ENCODE results near the gene ESYT3.
"Not testable (repeated sequence)": the region's sequence is repeated elsewhere in the genome, so short reads cannot be mapped to it uniquely, and the experiment has no call there.

The ESYT3 gene

DNA sequence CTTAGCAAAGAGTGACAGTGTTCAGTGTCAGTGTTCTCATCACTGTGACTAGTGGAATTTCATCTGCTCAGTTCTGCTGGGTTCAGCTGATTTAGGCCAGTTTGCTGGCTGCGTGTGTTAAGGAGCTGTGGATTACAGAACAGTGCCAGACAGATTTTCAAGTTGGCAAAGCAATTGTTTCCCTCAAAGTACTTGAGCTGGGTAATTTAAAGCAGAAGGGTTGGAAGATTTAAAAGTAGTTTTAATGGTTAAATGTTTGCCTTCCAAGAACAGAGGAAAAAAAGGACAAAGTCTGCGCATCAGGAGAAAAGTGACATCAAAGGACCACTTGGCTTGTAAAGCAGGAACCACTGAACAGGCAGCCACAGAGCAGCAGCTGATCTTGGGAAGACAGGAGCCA lies 8.7 kb downstream of the ESYT3 start:
- DNase-seq, result no peak

DNA sequence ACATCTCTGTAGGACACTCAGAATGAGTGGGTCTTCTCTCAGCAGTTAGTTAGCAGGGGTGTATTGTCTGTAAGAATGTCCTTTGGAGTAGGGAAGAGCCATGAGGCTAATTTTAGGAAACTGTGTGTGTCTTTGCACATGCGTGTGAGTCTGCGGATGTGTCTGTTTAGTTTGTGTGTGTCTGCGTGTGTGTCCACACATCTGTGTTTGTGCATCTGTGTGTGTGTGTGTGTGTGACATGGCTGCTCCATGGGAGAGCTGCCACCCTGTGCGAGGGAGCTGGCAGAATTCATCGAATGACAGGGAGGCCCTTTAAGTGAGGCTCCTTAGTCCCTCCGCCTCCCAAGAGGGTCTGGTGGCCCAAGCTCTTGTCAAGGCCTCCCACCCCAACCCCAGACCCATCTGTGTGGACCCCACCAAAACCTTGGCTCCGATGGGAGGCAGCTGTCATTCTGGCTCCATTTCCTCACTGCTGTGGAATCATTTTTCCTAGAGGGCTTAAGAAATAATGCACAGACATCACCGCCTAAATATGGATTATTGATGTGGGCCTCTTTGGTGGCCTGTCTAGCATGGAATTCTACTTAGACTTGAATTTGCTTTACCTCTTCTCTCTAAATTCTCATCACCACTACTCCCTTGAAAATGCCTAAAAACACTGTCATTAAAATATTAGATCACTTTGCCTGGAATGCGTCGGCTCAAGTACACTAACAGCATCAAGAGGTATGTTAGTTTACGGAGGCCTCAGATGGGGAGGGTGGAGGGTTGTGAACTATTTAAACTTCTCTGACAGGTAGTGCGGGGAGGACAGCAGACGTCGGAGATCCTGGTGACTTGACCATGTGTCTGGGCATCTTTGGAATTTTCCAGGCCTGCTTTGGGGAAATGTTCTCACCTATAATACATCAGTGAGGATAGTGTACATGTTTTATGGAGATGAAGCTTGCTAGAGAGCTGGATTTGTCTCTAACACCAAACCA lies 9.4 kb downstream of the ESYT3 start:
- DNase-seq, result no peak

DNA sequence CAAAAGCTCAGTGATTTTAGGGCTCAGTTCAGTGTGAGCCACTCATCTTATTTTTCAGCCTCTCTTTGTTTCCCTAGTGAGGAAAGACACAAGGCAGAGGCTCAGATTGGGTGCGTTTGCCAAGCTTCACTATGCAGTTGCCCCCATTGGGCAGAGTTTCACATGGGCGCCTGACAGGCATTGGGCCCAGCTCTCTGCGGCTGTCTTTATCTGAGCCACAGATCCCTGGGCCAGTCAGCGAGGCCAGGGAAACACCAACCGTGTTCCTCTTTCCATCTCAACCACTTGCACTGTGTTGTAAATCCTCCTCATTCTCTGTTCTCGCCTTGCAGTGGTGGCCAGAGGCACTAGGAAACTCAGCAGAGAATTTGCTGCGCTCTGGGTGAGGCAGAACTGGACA lies 10.8 kb downstream of the ESYT3 start:
- no peak for DNase-seq

DNA sequence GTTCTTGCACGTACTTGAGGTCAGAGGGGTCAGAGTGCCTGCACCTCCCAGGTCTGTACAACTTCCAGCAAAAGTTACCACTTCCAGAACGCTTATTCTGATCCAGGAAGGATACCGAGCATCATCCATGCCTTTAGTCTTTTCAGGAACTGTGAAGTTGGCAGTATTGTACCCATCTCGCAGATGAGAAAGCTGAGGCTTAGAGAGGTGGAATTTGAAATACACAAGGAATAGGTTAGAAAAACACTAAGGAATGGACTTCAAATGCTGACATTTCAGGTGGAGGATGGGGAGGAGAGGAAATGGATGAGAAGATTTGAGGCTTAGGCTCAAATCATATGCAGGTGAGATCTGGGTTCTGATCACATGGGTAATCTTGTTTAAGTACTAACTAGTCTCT lies 11.2 kb downstream of the ESYT3 start:
- DNase-seq, result no peak

DNA sequence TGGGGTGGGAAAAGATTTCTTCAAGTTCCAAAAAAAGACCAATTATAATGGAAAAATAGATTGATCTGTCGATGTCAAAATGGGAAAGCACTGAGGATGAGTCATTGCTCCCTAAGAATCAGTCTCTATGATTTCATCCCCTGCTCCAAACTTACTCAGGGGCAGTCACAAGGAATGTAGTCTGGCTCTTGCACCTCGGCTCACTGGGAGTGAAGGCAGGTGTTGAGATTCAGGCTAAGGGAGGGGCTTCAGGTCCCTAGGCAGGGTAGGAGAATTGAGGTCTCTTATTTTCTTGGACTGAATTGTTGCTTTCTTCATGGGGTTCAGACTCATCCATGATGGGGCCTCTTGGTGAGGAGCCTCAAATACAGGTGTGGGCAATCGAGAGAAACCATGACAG lies 14.2 kb downstream of the ESYT3 start:
- DNase-seq, result no peak

DNA sequence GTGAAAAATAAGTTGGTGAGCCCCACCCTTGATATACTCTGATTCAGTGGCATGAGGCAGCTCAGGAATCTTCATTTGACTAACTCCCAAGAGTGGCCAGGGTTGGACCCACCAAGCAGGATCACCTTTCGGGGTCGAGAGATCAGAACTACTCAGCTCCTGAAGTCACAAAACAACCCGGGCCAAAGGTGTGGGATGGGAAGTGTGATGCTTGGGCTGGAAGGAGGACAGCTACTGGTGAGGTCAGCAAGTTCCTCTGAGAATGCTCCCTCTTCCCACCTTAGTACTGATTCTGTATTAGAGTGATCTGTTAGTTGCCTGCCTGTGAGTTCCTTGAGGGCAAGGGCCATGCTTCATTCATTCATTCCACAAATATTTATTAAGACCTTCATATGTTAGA lies 15.1 kb downstream of the ESYT3 start:
- no peak for DNase-seq

DNA sequence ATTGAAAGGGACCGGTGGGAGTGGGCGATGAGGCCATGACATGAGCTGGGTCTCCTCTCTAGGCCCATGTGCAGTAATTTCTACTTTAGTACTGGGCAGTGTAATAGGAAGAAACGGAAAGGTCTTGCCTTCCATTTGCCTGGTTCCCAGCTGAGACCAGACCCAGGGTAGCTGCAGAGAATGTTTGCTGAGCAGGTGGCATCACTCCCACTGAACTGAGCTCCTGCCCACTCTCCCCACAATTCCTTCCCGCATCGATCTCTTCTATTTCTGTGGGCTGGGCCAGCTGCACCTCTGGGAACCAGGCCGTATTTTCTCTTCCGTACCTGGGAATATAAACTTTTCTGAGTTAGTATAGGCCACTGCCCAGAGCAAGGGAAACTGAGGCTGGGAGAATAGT lies 15.8 kb downstream of the ESYT3 start:
- no peak for DNase-seq

DNA sequence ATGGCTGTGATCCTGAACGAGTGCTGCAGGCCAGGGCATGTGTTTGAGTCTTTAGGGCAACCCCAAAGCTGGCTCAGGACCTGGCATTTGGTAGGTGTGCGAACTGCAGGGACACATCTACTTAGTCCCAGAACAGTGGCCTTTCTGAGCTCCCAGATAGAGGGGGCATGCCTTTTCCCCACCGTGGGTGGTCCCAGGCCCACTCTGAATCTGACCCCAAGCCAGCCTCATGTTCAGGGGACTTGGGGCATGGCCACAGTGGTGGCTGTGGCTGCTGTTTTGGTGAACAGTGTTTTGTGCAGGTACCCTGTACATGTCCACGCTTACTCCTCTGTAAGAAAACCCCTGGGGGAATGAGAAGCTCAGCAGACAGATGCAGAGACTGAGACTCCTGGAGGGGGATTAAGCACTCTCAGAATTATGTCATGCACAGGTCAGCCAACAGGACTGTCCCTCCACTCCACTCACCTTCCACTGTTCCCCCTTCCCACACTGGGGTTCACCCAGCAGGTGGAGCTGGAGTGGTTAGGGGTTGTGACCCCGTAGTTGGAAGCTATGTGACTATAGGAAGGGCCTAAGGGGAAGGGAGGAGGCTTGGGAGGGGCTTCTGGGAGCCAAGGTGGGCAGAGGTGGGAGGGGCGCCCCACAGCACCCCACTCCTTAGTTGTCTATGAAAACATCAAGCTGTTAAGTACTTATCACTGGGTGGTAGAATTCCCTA lies 16.4 kb downstream of the ESYT3 start:
- no peak for DNase-seq

DNA sequence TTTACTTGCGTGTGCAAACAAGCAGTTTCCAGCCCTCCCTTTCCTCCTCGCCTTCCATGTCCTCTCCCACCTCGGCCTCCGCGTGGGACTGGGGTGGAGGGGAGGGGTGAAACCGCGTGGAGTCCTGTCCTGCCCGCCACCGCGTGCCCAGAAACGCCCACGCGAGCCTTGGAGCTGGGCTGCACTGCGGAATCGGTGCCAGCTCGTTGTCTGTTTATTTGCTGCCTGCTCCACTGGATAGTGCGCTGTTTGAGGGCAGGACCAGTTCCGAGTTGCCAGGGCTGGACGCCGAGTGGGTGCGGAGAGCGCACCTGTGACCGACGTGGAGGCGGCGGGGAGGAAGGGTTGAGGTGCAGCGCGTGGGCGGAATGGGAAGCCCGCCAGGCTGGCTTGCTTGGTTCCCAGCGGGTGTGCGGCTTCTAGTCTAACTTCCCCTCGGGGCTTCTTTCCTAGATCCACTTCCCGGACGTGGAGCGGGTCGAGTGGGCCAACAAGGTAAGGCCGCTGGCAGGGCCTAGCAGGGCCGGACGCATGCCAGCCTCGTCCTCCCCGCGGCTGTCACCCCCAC lies 17.3 kb downstream of the ESYT3 start:
- no peak for DNase-seq

DNA sequence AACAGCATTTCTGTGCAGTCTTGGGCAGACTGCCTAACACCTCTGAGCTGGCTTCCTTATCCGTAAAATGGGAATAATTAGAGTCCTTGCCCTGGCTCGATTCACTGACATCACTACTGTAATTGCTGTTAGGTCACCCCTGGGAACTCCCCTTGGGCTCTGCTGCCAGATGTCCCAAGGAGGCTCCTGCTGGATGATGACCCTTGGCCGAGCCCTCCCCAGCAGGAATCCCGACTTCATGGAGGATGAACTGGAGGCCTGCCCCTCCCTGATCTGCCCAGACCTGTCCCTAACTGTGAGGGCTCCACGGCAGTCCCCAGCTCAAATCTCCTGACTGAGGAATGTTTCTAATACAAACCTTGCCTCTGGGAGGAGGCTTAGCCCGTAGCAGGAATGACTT lies 18.0 kb downstream of the ESYT3 start:
- no peak for DNase-seq

DNA sequence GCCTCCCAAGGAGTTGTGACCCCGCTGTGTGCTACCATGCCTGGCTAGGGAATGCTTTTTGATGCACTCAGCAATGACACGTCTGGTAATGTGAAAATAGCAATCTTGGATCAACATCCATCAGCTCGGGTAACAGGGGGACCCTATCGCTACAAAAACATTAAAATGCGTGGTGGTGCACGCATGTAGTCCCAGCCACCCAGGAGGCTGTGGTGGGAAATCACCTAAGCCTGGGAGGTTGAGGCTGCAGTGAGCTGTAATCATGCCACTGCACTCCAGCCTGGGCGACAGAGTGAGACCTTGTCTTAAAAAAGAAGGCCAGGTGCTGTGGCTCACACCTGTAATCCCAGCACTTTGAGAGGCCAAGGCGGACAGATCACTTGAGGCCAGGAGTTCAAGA lies 19.5 kb downstream of the ESYT3 start:
- DNase-seq, result not testable (repeated sequence)

DNA sequence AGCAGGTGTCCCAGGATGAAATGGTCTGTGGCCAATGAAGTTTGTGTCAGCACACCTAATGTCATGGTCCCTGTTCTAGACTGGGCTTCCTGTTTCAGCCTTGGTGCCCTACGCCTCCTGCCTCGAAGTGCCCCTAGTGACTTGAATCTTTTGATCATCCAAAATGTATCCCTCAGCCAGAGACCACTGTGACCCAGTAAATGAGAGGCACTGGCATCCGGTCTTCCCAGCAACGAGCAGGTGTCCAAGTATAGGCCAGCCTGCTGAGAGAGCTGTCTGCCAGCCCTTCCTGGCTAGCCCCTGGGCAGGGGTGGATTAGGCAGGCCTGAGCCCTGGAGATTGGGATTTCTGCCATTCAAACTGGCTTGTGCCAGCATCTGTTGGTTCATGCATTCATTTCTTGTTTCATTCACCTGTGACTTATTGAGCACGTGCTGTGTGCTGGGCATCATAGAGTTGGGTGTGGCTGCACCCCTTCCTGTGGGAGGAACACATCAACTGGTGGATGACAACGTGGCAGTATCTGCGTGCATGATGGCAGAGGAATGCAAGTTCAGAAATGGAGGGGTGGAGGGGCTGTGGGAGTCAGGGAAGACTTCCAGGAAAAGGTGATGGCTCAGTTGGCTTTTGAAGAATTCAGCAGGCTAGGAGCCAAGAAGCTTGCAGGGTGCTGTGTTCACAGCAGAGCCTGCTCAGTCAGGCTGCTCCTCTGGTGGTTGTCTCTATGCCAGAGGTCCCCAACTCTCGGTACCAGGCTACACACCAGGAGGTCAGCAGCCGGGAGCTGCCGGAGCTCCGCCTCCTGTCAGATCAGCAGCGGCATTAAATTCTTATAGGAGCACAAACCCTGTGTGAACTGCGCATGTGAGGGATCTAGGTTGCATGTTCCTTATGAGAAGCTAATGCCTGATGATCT lies 21.6 kb downstream of the ESYT3 start:
- DNase-seq, result no peak

DNA sequence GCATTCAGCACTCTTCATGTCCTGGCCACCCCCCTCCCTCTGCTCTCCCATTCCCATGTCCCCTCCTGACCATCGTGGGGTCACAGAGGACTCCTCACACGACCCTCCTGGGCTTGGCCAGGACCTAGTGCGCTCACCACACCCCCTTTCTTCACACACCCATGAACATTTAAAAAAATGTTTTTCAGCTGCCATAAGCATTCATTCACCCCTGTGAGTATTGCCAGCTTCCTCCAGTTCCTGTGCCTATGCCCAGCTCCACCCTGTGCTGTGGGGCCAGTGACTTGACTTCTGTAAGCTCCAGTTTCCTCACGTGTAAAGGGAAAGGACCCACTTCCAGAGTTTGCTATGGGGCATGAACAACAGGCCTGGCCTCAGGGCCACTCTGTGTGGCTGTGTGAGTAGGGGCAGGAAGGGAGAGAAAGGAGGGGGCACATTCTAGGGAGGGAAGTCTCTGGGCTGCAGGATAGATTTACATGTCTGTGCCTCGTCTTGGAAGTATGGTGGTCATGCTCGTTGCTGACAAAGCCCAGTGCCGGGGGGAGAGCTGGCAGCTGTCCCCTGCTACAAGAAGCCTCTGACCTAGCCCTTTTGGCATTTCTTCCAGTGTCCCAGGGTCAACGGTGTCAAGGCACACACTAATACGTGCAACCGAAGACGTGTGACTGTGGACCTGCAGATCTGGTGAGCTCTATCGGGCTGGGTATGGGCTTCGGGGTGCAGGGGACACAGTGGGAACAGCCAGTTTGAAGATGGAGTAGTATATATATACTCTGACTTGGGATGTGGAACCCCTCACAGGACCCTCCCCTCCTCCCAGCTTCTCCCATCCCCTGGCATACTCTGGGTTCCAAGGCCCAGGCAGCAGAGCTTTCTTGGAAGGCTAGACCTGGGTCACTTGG lies 22.8 kb downstream of the ESYT3 start:
- no peak for DNase-seq

DNA sequence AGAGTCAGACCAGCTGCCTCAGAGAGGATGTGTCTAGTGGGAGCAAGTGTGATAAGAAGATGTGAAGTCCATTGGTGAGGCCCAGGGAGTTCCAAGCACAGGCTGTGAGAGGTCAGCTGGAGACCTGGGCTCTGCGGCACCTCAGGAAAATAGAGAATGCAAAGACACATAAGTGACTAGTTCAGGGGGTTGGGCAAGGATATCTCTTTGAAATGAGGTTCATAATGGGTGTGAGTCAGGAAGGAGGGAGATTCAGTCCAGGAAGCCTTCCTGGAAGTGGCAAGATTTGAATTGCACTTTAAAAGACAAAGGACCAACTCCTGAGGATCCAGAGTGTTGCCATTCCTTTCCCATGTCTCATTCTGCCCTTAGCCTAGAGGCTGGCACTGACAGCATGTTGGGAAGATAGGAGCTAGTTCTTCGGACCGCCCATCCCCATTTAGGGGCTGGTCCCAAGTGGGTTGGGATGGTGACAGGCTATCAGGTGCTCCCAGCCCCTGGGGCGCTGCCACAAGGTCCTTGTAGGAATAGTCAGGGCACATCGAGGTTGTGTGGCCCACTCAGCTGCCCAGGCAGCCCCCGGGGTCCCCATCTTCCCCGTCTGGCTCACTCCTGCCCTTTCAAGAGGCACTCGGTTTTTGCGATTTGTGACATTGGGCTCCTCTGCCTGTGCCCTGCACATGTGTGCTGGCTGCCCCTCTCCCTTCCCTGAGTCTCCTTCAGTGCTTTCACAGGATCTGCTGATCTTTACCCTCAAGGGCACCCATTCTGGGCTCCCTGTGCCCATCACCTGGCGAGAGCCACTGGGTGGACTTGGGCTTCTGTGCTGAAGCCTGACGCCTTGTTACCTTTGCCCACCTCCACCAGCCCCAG lies 23.7 kb downstream of the ESYT3 start:
- DNase-seq, result no peak

DNA sequence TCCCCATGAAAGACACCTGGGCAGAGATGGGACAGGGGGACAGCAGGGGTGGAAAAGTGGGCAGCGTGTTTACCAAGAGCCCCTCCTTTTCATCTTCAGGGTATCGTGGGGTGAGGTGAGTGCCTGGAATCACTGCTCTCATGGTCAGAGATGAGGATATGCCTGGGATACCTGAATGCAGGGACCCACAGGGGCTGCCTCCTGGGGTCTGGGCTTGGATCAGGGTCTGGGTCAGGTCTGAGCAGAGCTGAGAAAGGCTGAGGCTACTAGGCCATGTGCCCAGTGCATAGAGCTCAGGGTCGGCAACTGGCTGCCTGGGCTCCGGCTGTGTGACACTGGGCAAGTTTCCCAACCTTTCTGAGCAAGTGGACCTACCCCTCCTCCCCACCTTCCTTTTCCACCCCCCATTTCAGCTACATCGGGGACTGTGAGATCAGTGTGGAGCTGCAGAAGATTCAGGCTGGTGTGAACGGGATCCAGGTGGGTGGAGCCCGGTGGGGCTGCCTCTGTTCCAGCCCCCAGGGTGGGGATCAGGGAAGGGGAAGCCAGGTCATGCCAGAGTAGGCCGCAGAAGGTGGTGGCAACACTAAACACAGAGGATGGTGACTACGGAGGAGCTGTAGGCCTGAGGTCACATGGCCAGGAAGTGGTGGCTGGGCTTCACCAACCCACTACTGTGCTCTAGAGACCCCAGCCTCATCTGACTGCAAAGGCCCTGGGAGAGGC lies 24.5 kb downstream of the ESYT3 start:
- DNase-seq, result no peak

DNA sequence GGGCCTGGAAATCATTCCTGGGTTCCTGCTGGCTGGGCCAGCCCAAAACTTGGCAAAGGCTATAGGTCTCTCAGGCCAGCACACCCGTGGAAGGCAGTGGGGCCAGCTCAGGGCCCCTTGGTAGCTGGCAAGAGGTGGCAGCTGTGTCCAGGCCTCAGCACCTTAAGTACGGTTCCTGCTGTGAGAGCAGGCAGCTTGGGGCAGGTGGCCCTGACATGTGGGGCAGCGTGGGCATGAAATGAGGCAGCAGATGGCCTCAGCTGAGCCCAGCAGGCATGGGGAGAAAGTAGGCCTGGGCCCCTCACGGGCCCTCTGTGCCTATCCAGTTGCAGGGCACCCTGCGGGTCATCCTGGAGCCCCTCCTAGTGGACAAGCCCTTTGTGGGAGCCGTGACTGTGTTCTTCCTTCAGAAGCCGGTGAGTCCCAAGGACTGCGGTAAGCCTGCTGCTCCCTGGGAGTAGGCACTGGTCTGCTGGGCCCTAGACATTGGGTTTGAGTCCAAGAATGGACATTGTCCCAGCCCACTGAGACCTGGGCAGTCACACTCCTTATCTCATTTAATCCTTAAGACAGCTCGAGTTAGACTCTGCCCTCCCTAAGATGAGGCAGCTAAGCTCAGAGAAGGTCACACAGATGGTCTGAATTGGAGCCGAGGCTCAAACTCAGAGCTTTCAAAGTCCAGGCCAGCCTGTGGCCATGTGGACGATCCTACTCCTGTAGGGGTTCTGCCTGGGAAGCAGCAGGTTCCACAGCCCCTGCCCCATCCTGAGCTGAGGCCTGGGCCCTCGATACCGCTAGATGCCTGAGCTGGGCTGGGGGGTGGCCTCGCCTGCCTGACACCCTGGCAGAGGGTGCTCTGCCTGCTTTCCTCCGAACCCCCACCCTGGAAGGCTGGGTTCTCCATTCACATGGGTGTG lies 25.5 kb downstream of the ESYT3 start:
- no peak for DNase-seq

DNA sequence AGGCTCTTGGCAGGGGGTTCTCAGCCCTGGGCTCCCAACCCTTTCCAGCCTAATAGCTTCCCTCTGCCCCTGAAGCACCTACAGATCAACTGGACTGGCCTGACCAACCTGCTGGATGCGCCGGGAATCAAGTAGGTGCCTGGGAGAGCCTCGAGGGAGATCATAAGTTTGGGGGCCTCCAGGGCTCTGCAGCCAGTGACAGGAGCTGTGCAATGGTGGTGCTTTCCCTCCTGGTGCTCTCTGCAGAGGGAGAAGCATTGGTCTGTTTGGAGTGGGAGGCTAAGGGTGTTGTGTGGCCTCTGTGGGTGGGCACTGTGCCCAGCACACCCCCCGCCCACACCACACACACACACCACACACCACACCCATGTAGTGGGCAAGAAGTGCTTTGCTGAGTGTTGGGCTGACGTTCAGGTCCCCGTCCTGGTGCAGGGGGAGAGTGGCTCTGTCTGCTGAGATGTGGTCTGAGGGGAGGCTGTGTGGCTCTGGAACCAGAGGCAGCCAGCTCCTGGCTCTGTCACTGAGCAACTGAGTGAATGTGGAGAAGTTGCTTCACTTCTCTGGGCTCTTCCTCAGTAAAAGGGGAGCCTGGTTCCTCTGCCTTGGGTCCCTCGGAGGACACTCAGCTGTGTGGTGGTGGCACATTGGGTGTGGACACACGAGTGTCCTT lies 26.3 kb downstream of the ESYT3 start:
- no peak for DNase-seq

DNA sequence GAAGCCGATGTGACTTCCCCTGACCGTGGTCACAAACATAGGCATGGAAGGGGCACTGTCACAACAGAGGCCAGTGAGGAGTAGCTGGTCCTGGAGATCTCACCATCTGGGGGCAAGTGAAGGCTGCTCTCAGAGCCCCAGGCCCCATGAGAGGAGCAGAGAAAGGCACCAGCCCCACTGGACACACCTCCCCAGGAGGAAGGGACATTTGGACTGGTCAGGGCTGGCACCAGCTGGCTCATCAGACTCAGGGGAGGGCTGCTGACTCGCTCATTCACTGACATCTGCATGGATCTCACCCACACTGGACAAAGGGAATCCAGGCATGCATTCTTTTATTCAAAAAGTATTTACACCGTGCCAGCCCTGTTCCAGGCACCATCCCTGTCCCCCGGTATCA lies 26.8 kb downstream of the ESYT3 start:
- no peak for DNase-seq

Measured in KG1 (cell line).